ENCODE results near the gene HOMEZ.
A peak's percentile ranks its signal among the peaks of the same experiment; 100 is the strongest.

Gene HOMEZ

DNA sequence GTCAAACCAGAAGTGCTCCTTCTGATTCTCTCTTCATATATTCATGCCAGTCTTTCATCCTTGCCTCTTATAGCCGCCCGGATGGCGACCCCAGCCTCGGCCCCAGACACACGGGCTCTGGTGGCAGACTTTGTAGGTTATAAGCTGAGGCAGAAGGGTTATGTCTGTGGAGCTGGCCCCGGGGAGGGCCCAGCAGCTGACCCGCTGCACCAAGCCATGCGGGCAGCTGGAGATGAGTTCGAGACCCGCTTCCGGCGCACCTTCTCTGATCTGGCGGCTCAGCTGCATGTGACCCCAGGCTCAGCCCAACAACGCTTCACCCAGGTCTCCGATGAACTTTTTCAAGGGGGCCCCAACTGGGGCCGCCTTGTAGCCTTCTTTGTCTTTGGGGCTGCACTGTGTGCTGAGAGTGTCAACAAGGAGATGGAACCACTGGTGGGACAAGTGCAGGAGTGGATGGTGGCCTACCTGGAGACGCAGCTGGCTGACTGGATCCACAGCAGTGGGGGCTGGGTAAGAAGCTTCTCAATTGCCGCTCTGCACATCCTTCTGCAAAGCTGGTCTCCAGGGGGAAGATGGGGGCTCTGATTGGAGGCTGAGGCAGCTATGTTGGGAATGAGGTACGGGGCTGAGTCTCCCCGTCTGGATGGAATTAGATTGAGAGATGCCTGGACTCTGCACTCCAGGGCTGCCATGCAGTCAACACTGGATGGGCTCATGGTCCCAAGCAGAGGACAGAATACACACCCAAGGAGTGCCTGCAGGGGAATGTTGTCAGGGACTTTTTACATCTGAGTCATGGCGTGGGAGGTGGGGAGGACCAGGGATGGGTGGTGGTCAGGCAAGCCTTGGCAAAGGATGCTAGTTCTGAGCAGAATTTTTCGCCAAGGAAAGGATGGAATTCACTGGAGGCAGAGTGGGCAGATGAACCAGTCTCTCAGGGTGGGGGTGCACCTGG lies 22.0 kb upstream of the HOMEZ start:
- no peak for DNase-seq

GRCh38 chr14:23307146-23307530 lies 21.2 kb upstream of the HOMEZ start:
- no peak for DNase-seq

DNA sequence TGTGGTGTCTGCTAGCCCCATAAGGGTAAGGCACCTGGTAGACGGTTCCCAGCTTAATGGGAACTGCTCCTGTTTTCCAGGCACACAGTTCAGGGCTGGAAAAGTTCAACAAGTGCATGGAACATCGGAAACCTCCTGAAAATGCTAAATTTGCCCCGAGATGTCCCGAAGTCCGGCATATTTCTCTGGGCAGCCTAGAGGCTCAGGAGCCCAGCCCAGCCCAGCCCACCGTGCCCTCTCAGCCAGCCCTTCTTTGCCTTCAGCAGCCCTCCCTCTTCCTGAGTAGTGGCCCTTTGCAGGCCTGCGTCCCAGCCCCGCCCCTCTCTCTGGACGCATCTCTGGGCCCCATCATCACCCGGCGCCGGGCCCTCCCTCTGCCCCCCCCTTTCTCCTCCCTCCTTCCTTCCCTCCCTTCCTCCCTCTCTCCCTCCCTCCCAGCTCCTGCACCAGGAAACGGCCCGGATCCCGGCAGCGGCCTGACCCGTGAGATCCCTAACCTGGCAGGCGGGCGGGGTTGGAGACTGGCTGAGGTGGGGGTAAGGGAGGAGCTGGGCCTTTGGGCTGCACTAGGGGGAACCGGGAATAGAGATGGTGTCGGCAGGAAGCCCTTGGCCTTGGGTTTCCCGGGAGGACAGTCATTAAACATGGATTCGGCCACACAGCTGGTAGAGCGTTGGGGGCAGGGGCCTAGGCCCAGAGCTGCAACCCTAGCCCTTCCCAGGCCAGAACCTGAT lies 20.6 kb upstream of the HOMEZ start, which contains the start of gene BCL2L2:
Gene BCL2L2 (plus strand): TSS at position 422 of the 734 bp plus-strand sequence. CDS start 935 bp downstream, outside the sequence.
- DNase-seq, result peak in 1 of 5 donors; percentile 28

- DNase-seq, result peak; percentile 78 to 87 (median 84)
These were observed 16.6 kb upstream of the HOMEZ start, which contains the start of gene PPP1R3E for GRCh38 chr14:23302290-23303225. PPP1R3E (minus strand) TSS chr14:23302859; CDS start chr14:23302576, 283 bp downstream.

DNA sequence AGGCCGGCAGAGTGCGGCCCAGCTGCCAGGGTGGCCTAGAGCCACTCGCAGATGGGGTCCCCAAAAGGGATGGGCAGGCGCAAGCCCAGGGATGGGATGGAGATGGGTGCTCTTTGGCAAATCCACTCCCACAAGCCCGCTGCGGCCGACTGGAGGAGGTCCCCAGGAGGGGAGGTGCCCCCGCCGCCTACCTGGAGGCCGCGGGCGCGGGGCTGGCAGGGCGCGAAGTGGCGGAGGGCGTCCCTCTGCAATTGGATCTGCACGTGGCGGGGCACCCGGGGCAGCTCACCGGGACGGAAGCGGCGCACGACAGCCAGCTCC lies 16.0 kb upstream of the HOMEZ start:
- no peak for DNase-seq

- DNase-seq, result peak; percentile 92 to 99 (median 95)
These were observed 15.5 kb upstream of the HOMEZ start for GRCh38 chr14:23301288-23301968.

GRCh38 chr14:23300687-23301223 lies 14.8 kb upstream of the HOMEZ start:
- DNase-seq, result peak in 1 of 5 donors; percentile 16

GRCh38 chr14:23299986-23300686 lies 14.2 kb upstream of the HOMEZ start:
- DNase-seq, result no peak

GRCh38 chr14:23299211-23299957 lies 13.5 kb upstream of the HOMEZ start:
- peak in 1 of 5 donors; percentile 52 for DNase-seq

DNA sequence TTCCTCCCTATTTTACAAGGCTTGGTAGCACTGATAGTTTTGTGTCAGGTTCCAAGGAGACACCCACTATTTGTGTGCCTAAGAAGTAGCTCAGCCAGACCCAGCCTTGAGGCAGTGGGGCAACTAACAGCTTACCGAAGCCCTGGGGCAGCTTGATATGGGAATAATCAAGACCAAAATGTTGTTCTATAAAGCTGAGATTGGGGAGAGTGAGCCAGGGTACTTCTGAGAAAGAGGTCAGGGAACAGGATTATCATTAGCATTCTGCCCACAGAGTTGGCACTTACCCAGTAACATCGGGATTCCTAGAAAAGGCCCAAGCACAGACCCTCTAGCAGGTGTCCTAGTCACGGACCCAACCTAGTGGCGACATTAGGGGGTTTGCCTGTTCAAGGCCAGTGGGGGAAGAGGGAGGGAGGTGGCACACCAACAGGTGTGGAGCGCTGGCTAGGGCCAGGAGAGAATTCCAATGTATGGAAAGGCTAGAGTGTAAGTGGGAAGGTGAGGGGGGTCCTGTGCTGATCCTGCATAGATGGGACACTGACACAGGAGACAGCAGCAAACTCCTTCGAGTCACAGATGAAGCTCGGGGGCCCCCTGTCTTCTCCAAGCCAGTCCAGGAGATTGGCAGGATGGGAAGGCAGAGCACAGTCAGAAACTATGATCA lies 11.8 kb upstream of the HOMEZ start:
- no peak for DNase-seq

DNA sequence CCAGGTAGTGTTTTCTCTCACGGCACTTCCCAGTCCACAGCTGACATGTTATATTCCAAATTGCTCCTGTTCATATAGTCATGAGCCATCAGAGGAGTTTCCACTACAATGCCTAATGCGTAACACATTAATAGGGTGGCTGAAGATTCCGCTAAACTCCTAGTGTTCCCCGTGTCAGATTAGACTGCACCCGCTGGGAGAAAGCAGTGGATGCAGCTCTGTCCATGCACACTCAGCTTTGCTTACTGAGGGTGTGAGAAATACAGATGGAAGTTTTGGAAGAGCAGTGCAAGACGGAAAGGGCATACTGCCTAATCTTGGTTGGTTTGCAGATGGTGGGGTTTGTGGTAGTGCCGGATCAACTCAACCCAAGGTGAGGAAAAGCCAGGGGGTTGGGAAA lies 11.2 kb upstream of the HOMEZ start:
- no peak for DNase-seq

GRCh38 chr14:23296012-23296777 lies 10.3 kb upstream of the HOMEZ start:
- no peak for DNase-seq

DNA sequence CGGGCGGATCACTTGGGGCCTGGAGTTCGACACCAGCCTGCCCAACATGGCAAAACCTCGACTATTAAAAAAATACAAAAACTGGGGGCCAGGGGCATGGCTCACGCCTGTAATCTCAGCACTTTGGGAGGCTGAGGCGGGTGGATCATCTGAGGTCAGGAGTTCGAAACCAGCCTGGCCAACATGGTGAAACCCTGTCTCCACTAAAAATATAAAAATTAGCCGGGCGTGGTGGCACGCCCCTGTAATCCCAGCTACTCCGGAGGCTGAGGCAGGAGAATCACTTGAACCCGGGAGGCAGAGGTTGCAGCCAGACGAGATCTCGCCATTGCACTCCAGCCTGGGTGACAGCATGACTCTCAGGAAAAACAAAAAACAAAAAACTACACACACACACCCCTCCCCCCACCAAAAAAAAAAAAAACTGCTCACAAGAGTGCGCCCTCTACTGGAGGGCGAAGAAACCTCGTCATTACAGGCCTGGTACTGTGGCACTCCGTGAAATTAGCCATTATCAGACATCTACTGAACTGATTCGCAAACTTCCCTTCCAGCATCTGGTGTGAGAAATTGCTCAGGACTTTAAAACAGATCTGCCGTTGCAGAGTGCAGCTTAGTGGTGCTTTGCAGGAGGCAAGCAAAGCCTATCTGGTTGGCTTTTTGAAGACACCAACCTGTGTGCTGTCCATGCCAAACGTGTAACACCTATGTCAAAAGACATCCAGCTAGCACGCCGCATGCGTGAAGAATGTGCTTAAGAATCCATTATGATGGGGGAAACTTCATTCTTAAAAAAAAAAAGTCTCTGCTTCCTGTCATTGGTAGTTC lies 9.0 kb upstream of the HOMEZ start:
- peak in 4 of 5 donors; percentile 38 to 65 (median 53) for DNase-seq

DNA sequence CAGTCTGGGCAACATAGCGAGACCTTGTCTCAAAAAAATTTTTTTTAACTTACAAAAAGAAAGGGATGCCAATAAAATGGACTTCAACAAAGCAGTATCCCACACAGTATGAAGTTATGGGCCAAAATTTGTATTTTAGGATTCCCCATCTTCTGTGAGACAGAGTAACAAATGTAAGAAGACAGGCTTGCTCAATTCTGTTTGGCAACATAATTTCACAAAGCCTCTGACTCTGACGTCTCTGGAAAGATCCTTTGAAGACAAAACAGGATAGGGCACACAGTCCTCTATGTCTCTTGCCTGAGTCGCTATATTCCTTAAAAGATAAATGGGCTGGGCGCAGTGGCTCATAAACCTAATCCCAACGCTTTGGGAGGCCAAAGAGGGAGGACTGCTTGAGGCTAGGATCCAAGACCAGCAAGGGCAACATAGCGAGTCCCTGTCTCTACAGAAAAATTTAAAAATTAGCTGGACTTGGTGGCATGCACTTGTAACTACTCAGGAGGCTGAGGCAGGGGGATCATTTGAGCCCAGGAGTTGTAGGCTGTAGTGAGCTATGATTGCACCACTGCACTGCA lies 1.1 kb upstream of the HOMEZ start:
- DNase-seq, result no peak

- no peak for DNase-seq
These were observed 357 bp downstream of the HOMEZ start for GRCh38 chr14:23285530-23286019.

DNA sequence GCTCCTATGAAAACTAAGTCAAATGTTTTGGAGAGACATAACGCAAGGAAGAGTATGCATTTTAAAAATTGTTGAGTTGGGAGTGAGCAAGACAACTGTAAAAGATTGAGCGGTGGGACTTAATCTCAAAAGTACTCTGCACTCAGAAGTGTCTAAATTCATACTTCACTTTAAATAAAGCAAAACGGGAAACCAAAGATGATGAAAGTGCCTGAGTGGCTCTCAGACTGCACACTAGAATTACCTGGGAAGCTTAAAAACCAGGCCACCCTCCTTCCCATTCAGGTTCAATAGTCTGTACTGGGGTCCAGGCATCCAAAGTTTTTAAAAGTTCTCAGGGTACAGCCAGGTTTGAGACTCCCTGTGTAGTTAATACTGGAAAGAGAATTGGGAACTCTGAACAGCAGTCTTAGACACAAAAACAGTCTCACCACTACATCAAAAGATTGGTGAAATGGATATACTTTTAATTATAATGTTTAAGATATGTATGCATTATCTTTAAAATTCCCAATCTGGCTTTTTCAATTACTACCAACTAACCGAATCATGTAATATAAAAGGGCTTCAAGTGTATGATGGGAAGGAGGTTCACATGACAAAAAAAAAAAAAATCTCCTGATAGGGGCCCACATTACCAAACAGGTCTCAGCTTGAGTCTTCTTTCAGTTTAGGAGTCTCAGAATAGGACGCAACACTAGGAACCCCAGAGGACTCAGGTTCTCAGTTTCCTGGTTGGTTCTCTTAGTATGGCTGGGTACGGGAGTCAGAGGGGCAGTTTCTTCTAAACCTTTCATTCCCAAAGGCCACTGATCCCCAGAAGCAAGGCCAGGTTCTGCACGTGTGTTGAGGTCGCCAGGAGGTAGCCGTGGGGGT lies 1.0 kb downstream of the HOMEZ start:
- DNase-seq, result peak in 1 of 5 donors; percentile 18

Data from T-helper 1 cell (primary cell).